Stimulated activated memory B cell treated with anti-CD40 and anti-IgM and Interleukin-4, amounts not matched to agents 10 μg/mL and 1 μg/mL and 100 μg/mL, for 72 hours (primary cell): Measurements from ENCODE around the gene ZCCHC2.
A peak's percentile ranks its signal among the peaks of the same experiment; 100 is the strongest.

Source experiments
- ATAC-seq: fragments of 150-1000 bp; cut with Tn5 transposase; 2 replicates; pipeline ENCODE4 v1.10.0; 2021
- H3K27ac Mint-ChIP-seq: one replicate; pipeline ENCODE4 v1.8.0; 2022; ENCODE audit warnings: mild to moderate bottlenecking, mixed read lengths
- H3K27me3 Mint-ChIP-seq: one replicate; pipeline ENCODE4 v1.8.0; 2022; ENCODE audit warnings: mixed read lengths
- H3K36me3 Mint-ChIP-seq: one replicate; pipeline ENCODE4 v1.8.0; 2022; ENCODE audit warnings: mixed read lengths
- H3K4me1 Mint-ChIP-seq: one replicate; pipeline ENCODE4 v1.8.0; 2022; ENCODE audit warnings: mixed read lengths
- H3K4me3 Mint-ChIP-seq: one replicate; pipeline ENCODE4 v1.8.0; 2022; ENCODE audit warnings: mild to moderate bottlenecking, moderate library complexity, mixed read lengths
- H3K9me3 Mint-ChIP-seq: one replicate; pipeline ENCODE4 v1.8.0; 2022; ENCODE audit warnings: mixed read lengths

The ZCCHC2 gene

DNA sequence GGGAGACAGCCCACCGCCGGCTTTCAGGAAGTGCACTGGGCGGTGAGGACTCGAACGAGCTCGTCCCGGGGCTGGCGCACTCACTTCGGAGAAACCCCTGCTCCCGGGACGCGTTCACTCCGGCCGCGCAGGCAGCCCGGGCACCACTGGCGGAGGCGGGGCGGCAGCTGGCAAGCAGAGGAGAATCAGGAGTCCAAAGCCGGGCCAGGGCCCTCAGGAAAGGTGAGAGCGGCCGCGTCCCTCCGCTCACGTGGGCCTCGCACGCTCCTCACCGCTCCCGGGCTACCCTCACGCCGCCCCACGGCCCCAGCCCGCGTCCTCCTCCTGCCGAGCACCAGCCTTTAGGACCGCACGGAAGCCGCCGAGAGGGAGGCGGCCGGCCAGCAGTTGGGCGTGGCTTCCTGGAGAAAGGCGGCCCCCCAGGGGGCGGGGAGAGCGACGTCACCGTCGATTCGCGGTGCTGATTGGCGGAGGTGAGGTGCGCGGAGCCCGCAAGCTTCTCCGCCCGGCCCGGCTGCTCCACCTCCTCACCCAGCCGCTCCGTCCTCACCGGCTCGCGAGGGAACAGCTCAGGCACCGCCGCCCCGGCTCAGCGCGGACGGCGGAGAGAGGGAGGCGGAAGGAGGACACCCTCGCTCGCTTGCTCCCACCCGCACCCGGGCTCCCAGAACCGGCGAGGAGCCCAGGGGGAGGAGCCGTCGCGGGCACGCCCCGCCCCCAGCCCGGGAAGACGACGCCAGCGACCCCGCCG, at the start of gene ZCCHC2:
ZCCHC2 (plus strand) TSS at position 522 of the 751 bp plus-strand sequence. CDS start 400 bp downstream, outside the sequence.
- Mint-ChIP-seq H3K27me3 (no peaks in the 10 kb centered on the region), H3K4me3 (peak within 1 kb of the TSS; percentile 97), H3K27ac (peak within 1 kb of the TSS; percentile 91), H3K36me3 (peaks cover 4% of the 10 kb centered on the region), H3K4me1 (peaks cover 25% of the 10 kb centered on the region), H3K9me3 (no peaks in the 10 kb centered on the region)
- peak; percentile 90 for ATAC-seq

DNA sequence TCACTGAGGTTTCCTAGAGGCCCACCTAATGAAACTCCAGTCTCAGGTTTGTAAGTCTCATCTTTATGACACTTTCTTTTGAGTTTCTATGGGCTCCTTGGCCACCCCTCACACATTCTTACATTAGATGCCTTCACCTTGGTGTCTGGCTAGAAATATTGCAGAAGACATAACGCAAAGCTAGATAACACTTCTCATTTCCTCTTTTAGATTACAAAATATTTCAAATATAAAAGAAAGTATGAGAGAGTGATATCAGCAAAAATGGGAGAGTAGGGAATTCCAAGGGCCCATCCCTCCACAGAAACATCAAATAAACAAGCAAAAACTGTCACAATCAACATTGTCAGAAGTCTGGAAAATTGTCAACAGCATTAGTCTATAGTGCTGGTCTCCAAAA, 43.3 kb upstream of the ZCCHC2 start:
- Mint-ChIP-seq H3K4me3 (no peak overlapping the region), H3K36me3 (peaks cover 8% of the 10 kb centered on the region), H3K9me3 (peaks cover 13% of the 10 kb centered on the region)

DNA sequence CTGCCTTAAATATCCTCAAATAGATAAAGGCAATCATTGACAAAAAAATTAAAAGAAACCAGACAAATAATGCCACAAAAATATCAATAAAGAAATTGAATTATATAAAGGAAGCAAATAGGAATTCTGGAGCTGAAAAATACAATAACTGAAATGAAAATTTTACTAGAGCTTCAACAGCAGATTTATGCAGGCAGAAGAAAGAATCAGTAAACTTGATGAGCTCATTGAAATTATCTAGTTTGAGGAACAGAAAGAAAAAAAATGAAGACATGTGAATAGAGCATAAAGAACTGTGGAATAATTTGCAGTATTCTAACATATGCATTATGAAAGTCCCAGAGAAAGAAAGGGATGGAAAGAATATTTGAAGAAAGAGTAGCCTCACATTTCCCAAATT, 41.9 kb upstream of the ZCCHC2 start:
- Mint-ChIP-seq H3K4me1 (no peaks in the 10 kb centered on the region), H3K27ac (no peak overlapping the region), H3K9me3 (peaks cover 13% of the 10 kb centered on the region), H3K4me3 (no peak overlapping the region), H3K27me3 (peaks cover 41% of the 10 kb centered on the region), H3K36me3 (peaks cover 8% of the 10 kb centered on the region)
- ATAC-seq, result no peak

More for the DNA sequence above, 43.3 kb upstream of the ZCCHC2 start:
- no peaks in the 10 kb centered on the region for H3K4me1 Mint-ChIP-seq
- no peak for ATAC-seq
- H3K27me3 Mint-ChIP-seq, result peaks cover 41% of the 10 kb centered on the region
- no peak overlapping the region for H3K27ac Mint-ChIP-seq

DNA sequence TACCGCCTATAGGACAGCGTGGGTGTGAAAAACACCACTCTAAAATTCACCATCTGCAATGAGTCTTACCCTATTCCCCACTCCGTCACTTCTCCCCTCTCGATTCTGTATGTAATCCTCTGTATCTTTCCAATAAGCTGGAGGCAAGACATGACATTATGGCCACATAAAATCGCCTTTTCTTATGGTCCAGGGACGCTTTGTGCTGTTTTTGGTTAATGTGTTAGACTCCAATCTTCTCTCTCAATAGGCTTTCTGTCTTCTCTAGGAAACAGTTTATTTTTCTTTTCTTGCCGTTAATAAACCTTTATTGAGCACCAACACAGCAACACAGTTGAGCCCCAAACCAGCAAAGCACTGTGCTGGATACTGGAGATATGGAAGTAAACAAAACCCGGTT, 37.9 kb upstream of the ZCCHC2 start:
- H3K27ac Mint-ChIP-seq, result no peak overlapping the region
- no peak overlapping the region for H3K4me3 Mint-ChIP-seq
- peaks cover 13% of the 10 kb centered on the region for H3K9me3 Mint-ChIP-seq
- no peak for ATAC-seq
- H3K27me3 Mint-ChIP-seq, result peaks cover 22% of the 10 kb centered on the region
- H3K36me3 Mint-ChIP-seq, result peaks cover 8% of the 10 kb centered on the region
- no peaks in the 10 kb centered on the region for H3K4me1 Mint-ChIP-seq

GRCh38 chr18:62485684-62486083, 37.1 kb upstream of the ZCCHC2 start:
- Mint-ChIP-seq H3K4me3 (no peak overlapping the region), H3K27me3 (peaks cover 29% of the 10 kb centered on the region), H3K4me1 (no peaks in the 10 kb centered on the region), H3K27ac (no peak overlapping the region), H3K9me3 (peaks cover 6% of the 10 kb centered on the region), H3K36me3 (peaks cover 7% of the 10 kb centered on the region)
- no peak for ATAC-seq

DNA sequence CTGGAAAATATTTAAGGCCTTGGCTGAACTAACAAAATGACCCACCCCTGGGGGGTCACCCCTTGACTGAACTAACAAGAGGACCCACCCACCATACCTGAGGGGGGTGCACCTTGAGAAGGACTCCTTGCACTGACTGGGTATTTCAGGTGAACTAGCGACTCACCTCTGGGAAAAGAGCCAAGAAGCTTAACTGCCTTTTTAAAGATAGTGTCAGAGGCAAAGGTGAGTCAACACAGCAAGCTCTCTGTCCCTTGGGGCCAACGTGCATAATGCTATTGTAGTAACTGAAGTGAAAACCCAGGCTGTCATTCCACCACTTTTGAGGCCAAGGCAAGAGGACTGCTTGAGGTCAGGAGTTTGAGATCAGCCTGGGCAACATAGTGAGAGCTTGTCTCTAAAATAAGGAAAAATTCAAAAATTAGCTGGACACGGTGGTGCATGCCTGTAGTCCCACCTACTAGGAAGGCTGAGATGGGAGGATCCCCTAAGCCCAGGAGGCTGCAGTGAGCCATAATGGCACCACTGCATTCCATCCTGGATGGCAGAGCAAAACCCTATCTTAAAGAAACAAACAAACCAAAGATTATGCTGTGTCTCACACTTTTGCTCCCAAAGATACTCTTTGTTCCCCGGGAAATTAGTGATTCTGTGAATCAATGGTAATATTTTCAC, 36.4 kb upstream of the ZCCHC2 start:
- Mint-ChIP-seq H3K36me3 (no peaks in the 10 kb centered on the region), H3K4me3 (no peak overlapping the region), H3K4me1 (no peaks in the 10 kb centered on the region), H3K27ac (no peak overlapping the region), H3K27me3 (peaks cover 36% of the 10 kb centered on the region), H3K9me3 (no peaks in the 10 kb centered on the region)
- peak; percentile 41 for ATAC-seq

- no peak for ATAC-seq
- peaks cover 43% of the 10 kb centered on the region for H3K27me3 Mint-ChIP-seq
- H3K27ac Mint-ChIP-seq, result no peak overlapping the region
- no peaks in the 10 kb centered on the region for H3K4me1 Mint-ChIP-seq
- no peak overlapping the region for H3K4me3 Mint-ChIP-seq
- H3K36me3 Mint-ChIP-seq, result no peaks in the 10 kb centered on the region
- no peaks in the 10 kb centered on the region for H3K9me3 Mint-ChIP-seq
These were observed 35.7 kb upstream of the ZCCHC2 start for GRCh38 chr18:62487161-62487560.

- Mint-ChIP-seq H3K9me3 (no peaks in the 10 kb centered on the region), H3K4me1 (no peaks in the 10 kb centered on the region), H3K27ac (no peak overlapping the region), H3K36me3 (no peaks in the 10 kb centered on the region), H3K27me3 (peaks cover 27% of the 10 kb centered on the region), H3K4me3 (no peak overlapping the region)
- ATAC-seq, result no peak
These were observed 31.7 kb upstream of the ZCCHC2 start for GRCh38 chr18:62490967-62491695.

- H3K4me3 Mint-ChIP-seq, result no peak overlapping the region
- H3K27ac Mint-ChIP-seq, result no peak overlapping the region
- no peak for ATAC-seq
- H3K27me3 Mint-ChIP-seq, result peaks cover 27% of the 10 kb centered on the region
- no peaks in the 10 kb centered on the region for H3K4me1 Mint-ChIP-seq
- no peaks in the 10 kb centered on the region for H3K36me3 Mint-ChIP-seq
- H3K9me3 Mint-ChIP-seq, result no peaks in the 10 kb centered on the region
These were observed 29.6 kb upstream of the ZCCHC2 start for GRCh38 chr18:62493033-62493862.

GRCh38 chr18:62494764-62495163, 28.1 kb upstream of the ZCCHC2 start:
- H3K36me3 Mint-ChIP-seq, result no peaks in the 10 kb centered on the region
- no peak overlapping the region for H3K4me3 Mint-ChIP-seq
- no peaks in the 10 kb centered on the region for H3K9me3 Mint-ChIP-seq
- ATAC-seq, result no peak
- H3K4me1 Mint-ChIP-seq, result peaks cover 10% of the 10 kb centered on the region
- no peak overlapping the region for H3K27ac Mint-ChIP-seq
- peaks cover 27% of the 10 kb centered on the region for H3K27me3 Mint-ChIP-seq

DNA sequence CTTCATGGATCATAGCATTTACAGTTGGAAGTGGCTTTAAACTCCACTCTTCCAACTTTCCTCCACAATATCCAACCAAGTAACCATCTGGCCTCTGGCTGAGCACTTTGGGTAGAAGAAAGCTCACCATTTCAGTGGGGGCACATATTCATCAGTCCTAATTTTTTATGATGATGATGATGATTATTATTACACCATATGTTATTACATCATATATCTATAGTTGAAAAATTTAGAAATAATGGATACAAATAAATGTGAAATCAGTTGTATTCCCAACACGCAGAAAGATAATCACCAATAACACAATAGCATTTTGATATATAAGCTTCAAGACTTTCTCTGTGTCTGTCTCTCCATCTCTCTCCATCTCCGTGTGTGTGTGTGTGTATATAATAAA, 26.6 kb upstream of the ZCCHC2 start:
- Mint-ChIP-seq H3K27ac (no peak overlapping the region), H3K4me3 (no peak overlapping the region), H3K9me3 (no peaks in the 10 kb centered on the region), H3K36me3 (no peaks in the 10 kb centered on the region), H3K27me3 (peaks cover 15% of the 10 kb centered on the region), H3K4me1 (peaks cover 16% of the 10 kb centered on the region)
- no peak for ATAC-seq

GRCh38 chr18:62497190-62497772, 25.5 kb upstream of the ZCCHC2 start:
- ATAC-seq, result no peak
- no peak overlapping the region for H3K4me3 Mint-ChIP-seq
- H3K27ac Mint-ChIP-seq, result no peak overlapping the region
- peaks cover 16% of the 10 kb centered on the region for H3K4me1 Mint-ChIP-seq
- H3K27me3 Mint-ChIP-seq, result peaks cover 5% of the 10 kb centered on the region
- H3K36me3 Mint-ChIP-seq, result no peaks in the 10 kb centered on the region
- peaks cover 2% of the 10 kb centered on the region for H3K9me3 Mint-ChIP-seq

GRCh38 chr18:62498616-62499262, 24.1 kb upstream of the ZCCHC2 start:
- no peak for ATAC-seq
- Mint-ChIP-seq H3K4me3 (no peak overlapping the region), H3K27ac (no peak overlapping the region), H3K4me1 (peaks cover 16% of the 10 kb centered on the region), H3K36me3 (no peaks in the 10 kb centered on the region), H3K27me3 (no peaks in the 10 kb centered on the region), H3K9me3 (peaks cover 2% of the 10 kb centered on the region)

DNA sequence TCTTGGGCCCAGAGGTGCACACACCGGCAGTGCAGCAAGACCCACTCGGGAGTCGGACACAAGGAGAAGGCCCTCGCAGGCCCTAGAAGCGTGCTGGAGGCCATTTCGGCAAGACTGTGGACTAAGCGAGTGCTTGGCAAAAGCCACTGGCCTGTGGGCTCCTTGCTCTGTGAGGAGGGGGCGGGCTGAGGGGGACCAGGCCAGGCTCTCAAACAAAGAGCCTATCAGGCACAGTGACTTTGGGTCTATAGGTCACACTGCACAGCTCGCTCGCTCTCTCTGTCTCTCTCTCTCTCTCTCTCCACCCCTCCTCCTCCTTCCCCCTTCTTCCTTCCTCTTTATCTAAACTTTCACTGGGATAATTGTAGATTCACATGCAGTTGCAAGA, 23.6 kb upstream of the ZCCHC2 start:
- no peak for ATAC-seq
- peaks cover 16% of the 10 kb centered on the region for H3K4me1 Mint-ChIP-seq
- H3K36me3 Mint-ChIP-seq, result no peaks in the 10 kb centered on the region
- H3K4me3 Mint-ChIP-seq, result no peak overlapping the region
- H3K27ac Mint-ChIP-seq, result no peak overlapping the region
- H3K9me3 Mint-ChIP-seq, result peaks cover 2% of the 10 kb centered on the region
- H3K27me3 Mint-ChIP-seq, result no peaks in the 10 kb centered on the region
